ENCODE measurements around the gene PDIA6.
"Not testable (repeated sequence)": the region's sequence is repeated elsewhere in the genome, so short reads cannot be mapped to it uniquely, and the experiment has no call there.

The PDIA6 gene

DNA sequence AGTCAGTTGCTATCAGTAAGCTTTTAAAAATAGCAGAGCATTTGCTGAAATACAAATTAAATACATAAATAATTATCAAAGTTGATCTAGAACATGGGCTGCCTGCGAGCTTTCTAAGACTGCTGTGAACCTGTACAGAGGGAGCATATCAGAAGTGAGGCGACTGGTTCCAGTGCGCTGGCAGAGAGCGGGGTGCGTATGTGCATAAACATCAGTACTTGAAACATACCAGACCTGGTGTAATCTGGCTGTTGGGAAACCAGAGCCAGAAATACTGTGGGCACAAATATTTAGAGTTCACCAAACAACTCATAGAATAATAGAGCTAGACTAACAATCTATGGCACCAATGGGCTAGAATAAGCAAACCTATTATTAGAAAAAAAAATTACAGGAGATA, 27.3 kb downstream of the PDIA6 start:
- DNase-seq = no peak

DNA sequence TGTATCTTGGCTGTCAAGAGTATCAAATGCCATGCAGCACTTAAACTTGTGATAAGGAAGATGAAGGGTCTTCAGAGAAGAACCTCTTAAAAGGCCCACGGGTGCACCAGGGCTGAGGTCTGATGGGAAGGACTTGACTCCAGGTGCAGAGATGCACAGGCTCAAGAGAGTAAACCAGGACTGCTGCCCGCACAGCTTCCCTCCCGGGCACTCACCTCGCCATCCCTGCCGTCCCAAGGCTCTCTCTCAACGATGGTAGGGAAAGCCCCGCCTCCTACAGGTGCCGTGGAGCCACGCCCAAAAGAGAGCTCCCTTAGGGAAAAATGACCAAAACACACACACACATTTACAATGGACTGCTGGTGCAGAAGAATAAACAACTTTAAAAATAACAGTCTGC, 27.9 kb downstream of the PDIA6 start:
- DNase-seq = no peak

DNA sequence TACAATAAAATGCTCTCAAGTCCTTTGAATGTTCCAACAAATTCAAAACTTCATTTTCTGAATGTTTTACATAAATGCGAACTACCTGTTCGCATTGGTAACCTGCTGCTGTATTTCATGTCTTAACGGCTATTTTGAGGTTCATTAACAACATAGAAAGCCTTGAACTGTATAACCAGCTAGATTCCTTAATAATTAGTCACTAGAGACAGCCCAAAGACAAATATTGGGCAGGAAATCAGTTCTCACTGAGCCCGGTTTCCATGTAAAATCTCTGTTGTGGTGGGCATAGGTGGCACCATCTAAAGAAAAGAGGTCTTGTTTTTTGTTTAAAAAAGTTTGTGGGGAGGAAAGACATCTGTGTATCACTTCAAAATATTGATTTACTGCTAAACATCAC, 29.2 kb downstream of the PDIA6 start:
- DNase-seq = no peak

DNA sequence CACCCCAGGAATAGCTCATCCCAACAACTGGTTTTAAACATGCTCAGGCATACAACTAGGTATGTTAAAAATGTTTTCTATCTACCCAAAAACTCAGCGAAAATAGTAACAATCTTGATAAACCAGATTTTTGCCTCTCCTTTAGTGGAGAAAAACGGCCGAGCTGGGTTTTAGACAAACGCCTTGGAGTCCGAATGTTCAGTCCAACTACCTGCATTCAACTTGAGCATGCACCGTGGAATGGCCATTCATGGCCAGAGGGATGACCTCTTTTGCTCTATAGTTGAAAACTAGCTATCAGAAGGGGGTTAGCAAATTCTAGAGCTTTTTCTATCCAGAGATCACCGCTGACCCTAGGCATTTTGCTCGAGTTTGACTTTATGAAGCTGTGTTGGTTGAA, 30.8 kb downstream of the PDIA6 start:
- no peak for DNase-seq

DNA sequence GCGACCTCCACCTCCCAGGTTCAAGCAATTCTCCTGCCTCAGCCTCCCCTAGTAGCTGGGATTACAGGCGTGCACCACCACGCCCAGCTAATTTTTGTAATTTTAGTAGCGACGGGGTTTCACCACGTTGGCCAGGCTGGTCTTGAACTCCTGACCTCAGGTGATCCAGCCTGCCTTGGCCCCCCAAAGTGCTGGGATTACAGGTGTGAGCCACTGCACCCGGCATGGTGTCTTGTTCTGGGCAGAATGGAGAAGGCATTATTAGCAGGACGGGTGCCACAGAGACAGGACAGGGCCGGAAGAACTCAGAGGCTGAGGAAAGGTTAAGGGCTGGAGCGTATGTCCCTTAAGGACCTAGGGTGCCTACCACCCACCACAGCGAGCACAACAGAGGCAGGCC, 31.8 kb downstream of the PDIA6 start:
- not testable (repeated sequence) for DNase-seq

DNA sequence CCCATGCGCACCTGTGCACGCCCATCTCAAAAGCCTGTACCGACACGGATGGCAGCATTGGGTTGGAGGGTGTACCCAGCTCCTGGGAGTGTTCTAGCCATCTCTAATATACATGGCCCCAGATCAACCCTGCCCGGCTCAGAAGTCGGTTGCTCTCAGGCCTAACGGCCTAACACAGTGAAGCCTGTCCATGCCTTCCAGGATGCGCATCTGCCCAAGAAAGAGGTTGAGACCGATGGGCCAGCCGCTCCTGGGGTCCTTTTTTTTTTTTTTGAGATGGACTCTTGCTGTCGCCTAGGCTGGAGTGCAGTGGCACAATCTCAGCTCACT, 32.1 kb downstream of the PDIA6 start:
- DNase-seq = no peak

DNA sequence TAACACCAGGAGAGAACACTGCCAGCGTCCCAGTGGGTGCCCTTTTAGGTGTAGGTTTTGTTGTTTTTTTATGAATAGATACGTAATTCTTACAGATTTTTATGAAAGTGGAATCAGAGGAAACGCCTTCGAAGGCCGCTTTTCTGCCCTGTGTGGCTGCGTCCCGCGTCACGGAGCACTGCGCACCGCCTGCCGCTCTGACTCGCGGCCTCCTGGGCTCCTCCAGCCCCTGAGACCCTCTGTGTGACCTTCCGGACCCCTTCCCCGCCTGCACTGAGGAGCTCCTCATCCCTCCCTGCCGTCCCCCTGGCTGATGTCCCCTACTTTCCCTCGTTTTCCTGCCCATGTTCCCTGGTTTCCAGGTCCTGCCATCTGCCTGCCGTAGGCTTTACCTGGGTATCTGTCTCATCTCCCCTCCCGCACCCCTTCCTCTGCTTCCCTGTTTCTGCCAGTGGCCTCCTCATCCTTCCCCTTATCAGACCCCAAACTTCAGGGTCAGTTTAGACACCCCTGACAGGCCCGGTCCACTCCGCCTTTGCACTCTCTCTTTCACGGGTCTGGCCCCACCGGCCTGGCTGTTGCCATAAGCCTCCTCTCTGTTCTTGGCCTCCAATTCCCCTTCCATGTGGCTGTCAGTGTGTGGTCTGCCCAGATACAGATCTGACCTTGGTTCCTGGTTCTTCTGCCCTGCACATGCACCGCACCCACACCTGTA, 32.7 kb downstream of the PDIA6 start:
- DNase-seq = no peak

DNA sequence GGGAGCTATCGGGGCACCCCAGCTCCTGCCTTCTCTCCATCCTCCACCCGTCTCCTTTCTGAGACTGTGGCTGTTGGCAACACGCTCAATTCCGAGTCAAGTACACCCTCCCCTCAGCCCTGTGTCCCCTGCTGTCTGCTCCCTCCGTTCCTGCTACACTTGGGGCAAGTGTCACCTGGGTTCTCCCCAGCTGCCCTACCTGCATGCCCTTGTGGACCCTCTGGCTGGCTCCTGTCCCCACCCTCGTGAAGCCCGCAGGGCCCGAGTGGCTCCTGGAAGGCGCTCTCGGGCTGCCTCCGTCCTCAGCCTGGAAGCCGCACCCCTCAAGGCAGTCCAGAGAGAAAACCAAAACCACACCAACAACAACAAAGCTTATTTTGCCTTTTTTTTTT, 33.9 kb downstream of the PDIA6 start:
- no peak for DNase-seq

DNA sequence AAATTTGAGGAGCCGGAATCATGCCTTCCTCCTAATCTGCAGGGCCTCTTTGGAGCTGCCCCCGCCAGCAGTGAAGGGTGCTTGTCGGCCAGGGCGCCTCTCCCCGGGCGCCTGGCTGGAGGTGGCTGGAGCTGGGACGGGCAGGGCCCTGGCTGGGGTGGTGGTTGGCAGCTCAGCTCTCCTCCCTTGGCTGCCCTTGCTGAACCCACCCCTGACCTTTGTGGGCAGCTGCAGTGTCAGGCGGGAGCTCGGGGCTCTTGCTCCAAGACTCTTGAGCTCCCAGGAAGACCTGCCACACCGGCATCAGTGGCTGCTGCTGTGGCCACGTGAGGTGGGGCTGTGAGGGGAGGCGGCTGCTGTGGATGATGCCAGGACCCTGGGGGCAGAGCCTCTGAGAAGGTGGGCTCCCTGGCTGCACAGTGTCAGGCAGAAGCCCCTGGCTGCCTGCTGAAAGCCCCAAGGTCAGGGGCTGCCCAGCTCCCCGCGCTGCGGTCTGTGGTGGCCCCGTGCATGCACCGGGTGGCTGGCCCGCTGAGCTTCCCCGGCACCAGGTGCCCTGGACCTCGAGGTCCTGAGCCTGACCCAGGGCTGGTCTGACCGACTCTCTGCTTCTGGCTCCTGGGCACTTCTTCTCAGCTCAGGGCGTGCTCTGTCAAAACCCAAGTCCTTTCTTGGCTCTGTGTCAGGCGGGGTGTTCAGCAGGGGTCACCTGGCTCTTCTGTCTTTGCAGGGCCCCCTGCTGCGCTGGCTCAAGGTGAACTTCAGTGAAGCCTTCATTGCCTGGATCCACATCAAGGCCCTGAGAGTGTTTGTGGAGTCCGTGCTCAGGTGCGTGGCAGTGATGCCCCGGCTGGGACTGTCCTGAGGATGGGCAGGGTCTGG, 34.5 kb downstream of the PDIA6 start:
- DNase-seq = no peak

DNA sequence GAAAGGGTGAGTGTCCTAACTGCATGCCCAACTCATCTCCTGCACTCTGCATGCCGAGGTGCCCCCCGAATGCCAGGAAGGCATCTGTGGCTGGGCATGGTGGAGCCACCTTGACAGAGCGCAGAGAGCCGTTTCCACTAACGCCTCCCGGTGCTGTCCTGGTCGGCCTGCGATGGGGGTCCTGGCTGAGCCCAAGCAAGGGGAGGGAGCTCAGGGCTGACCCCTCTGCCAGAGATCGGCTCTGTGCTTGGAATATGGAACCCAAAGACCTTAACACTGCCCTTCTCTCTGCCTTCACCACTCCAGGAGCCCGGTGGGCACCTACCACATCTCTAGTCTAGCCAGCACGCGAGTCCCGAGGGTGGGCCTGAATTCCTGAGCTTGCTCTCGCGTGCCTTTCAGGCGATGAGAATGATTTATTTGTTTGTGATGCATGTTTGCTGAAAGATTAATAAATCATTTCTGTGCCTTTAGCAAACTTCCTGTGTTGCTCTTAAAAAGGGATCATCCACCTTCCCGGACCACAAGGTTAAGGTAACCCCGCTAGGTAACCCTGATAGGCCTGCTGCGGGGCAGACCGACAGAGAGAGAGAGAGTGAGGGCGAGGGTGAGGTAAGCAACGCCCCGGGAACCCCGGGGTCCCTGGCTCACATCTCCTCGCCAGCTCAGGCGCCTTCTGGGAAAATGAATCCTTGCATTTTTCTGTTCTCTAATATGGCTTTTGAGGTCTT, 35.3 kb downstream of the PDIA6 start:
- no peak for DNase-seq

DNA sequence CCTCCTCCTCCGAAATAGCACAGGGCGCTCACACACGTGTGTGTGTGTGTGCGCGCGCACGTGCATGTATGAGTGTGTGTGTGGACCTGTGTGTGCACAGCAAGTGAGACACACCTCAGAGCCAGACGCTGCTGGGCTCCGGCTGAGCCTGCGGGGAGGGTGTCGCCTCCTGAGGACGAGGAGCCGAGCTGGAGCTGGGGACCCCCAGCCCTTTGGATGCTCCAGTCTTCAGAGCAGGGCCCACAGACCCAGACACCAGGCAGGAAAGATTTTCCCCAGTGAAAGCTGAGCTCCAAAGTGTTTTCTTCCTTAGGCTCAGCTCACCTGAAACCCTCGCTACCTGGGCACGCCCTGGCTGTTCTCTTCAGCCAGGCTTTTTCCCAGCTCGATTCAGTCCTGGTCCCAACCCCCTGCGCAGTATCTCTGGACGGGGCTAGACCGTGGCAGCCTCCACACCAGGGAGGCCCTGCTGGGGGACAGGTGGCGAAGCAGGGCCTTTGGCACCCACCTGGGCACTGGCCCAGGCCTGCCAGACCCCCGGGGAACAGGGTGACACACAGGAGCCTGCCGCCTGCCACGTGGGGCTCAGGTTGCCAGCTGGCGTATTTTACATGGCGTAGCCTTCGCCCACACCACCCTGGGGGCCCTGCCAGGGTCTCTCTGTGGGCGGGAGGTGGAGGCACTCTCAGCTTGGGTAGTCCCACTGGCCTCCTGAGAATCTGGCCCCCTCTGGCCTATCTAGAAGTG, 36.2 kb downstream of the PDIA6 start:
- DNase-seq = no peak

DNA sequence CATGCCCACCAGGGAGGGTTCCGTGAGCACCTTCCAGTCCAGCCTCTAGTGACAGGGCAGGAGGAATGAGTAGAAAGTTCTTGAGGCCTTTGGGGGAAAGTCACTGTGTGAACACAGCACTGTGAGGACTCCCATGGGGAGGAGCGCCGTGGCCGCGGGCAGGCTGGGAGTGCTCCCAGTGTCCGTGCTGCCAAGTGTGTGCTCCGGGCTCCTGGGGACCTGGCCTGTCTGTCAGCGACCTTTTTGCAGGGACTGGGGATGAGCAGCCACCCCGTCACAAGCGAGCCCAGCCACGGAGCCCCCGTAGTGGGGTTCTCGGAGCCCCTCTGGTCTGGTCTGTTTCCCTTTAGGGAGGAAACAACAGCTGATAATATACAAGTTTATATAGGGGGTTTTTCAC, 36.8 kb downstream of the PDIA6 start:
- DNase-seq = no peak

DNA sequence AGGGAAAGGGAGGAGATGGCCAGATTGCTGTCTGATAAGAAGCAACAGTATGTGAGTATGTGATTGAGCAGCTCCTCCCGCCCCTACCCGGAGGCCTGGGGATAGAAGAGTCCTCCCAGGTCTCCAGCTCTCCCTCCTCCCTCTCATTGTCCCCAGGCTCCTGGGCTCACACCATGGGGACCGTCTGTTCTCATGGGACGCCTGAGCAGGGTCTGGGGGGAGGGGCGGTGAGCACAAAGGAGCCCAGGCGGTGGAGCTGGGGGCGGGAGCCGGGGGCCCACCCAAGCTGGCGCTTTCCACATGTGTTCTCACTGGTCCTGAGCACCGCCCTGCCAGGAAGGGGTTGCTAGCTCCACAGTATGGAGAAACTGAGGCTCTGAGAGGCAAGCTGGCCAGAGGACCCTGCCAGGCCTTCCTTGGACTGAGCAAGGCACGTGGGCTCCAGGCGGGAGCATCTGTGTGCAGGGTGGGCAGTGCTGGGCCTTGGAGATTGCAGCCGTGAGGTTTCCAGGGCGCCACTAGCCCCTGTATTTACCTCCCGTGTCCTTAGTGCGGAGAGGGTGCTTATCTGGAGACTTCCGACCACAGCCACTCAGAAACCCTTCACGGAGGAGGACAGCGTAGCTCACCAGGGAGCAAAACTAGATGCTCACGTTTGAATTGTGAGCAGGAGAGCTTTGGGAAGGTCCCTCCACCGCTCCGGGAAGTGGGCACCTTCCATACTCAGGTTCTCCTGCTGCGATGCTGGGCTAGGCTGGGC, 37.4 kb downstream of the PDIA6 start:
- no peak for DNase-seq

DNA sequence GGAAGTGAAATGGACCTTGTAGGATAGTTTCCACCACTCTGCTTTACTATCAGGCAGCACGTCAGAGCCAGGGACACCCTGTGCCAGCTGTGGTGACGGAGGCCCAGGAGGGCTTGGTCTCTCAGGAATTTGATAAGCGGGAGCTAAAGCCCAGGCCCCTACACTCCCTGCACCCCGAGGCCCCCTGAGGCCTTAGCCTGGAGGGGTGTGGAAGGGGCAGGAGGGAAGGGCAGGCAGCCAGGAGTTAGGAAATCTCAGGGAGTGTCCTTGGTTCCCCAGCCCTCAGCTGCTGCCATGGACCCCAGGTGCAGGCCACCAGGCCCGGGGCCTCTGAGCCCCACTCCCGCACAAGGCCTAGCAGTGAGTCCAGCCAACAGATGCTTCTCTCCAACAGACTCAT, 38.2 kb downstream of the PDIA6 start:
- no peak for DNase-seq

DNA sequence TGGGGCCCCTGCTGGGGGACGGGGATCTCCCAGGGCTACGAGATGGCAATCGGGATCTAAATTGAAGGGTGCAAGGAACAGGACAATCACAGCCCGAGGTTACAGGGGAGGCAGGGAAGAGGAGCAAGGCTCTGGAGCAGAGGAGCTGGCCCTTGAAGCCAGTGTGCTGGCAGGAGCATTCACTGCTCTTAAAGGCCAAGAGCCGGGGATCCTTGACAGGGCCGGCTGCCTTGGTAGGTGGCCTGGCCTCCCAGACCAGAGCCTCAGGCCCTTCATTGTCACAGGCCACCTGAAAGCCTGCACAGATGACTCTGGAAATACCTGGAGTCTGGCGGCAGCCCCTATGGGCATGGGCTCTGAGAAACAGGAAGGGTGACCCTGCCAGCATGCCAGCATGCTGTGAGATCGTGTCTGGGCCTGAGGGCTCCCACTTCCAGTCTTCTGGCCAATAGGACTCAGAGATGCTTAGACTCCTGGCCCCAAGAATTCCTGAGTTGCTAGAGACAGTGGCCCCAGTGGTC, 38.7 kb downstream of the PDIA6 start:
- no peak for DNase-seq

DNA sequence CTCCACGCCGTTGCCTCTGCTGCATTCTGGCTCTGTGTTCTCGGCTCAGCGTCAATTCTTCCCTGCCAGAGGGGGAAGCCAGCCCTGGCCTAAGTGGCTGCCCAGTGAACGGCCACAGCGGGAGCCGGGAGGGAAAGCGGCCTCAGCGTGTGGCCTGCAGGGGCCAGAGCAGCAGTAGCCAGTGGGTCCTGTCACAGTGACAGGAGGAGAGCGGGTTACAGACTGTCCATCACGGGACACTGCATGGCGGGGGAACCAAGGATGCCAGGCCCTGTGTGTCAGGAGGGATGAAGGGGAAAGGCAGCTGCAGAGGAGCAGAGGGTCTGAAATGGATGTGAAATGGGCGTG, 39.7 kb downstream of the PDIA6 start:
- peak in 3 of 56 donors; percentile 15 to 25 (median 22) for DNase-seq

DNA sequence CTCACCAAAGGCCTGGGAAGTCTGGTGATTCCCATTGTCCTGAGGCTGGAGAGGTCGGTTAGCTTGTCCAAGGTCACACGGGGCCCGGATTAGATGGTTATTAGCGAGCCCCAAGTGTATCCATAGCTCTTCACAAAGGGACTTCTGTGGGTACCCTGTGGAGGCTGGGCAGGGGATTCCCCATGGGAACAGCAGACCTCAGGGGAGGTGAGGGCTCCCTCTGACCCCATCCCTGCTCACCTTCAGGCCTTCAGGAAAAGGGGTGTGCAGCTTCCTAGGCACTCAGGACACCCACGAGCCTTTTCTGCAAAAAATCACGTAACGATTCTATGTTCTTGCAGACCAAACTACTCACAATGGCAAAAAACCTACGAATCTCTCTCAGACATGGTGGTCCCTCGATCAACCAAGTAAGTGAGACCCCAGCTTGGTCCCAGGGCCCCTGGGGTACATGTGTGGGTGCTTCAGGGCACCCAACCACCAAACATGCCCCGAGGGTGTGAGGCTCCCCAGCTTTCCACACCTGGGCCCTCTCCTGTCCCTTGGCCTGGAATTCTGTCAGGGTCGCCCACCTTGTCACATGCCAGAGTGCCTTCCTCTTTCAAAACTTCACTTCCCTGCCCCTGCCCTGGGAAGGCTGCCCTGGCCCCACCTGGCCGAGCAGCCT, 40.3 kb downstream of the PDIA6 start:
- DNase-seq = no peak

DNA sequence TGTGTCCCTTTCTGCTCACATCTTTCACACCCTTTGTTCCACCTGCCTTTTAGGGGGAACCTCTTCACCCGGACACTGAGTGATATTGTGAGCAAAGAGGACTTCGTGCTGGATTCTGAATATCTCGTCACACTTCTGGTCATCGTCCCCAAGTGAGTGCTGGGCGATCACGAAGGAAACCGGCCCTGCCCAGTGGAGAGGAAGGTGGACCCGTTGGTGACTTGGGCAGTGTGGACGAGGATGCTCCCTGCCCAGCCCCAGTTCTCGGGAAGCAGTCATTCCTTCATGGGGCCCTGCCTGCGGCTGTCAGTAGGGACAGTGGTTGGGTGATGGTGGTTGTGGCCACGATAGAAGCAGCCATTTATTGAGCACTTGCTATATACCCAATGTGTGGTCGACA, 40.8 kb downstream of the PDIA6 start:
- DNase-seq = no peak

DNA sequence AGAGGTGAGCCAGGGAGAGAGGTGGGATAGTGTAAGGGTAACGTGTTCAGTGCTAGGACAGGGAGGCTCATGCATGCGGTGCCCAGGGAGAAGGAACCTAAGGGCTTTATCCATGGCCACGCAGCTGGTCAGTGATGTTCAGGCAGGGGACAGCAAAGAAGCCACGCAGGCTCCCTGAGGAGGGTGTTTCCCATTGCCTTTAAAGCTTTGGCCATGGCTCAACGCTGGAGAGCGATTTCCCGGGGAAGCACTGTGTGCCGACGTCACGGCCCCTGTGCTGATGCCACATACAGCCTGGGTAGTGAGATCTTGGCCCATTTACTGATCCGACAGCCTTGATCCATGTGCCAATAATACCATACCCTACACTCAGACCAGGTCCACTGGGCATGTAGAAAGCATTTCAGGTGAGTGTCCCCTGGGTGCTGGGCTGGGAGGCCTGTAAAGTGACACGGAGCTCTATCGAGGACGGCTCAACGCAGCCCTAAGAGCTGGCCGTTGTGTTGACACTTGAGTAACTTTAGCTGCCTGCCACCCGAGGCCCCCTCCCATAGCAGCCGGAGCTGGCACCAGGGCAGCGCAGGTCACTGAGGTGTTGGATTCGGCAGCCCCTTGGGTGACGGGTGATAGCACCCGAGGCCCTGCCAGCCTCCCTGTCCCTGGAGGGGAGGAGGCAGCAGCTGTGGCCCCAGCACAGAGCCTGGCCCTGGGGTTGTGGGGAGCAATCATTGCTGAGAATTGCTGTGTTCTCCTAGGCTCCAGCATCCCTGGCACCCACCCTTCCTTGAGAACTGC, 41.4 kb downstream of the PDIA6 start:
- no peak for DNase-seq

All from amygdala (tissue), 56 donors.